Nephron progenitor cell (in vitro differentiated cells): Measurements from ENCODE around the gene SPATA19.

Experiments
- DNase-seq: peaks from one replicate; pipeline ENCODE4 v3.0.0; 2021
- H3K27ac Mint-ChIP-seq: 2 replicates; pipeline ENCODE4 v1.8.0; 2021; ENCODE audit warnings: mild to moderate bottlenecking, moderate library complexity, mixed read lengths
- H3K27me3 Mint-ChIP-seq: 2 replicates; pipeline ENCODE4 v1.8.0; 2021; ENCODE audit warnings: mild to moderate bottlenecking, low read depth, mixed read lengths; ENCODE audit not compliant: poor library complexity
- H3K36me3 Mint-ChIP-seq: 2 replicates; pipeline ENCODE4 v1.8.0; 2021; ENCODE audit warnings: low read depth, mixed read lengths
- H3K4me1 Mint-ChIP-seq: 2 replicates; pipeline ENCODE4 v1.8.0; 2021; ENCODE audit warnings: mixed read lengths
- H3K4me3 Mint-ChIP-seq: 2 replicates; pipeline ENCODE4 v1.8.0; 2021; ENCODE audit warnings: mild to moderate bottlenecking, moderate library complexity, mixed read lengths
- H3K9me3 Mint-ChIP-seq: 2 replicates; pipeline ENCODE4 v1.8.0; 2021; ENCODE audit warnings: mild to moderate bottlenecking, moderate library complexity, mixed read lengths
- TF ChIP-seq, protein P1 (sequence below): fragments of 200-600 bp; sonication (generic); IDR thresholded peaks from 2 replicates; pipeline ENCODE4 v1.5.0; 2021; ENCODE audit warnings: antibody characterized with exemption

SPATA19 gene

DNA sequence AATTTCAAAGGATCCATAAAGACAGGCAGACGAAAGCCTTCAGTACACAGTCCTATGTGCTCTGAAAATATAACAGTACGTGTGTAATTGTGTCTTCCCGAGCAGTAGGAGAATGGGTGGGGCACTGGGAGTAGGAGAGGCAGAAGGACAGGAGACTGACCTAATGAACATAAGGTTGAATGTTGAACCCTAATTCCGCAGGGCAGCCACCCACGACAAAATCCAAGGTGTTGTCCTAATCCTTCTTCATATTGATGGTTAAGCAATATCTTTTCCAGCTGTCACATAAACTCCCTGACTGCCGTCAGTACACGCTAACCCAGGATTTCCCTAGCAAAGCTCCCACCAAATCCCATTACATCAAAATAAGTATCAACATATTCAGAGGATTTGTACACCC is 34.5 kb downstream of the SPATA19 start:
- no peaks in the 10 kb centered on the region for H3K9me3 Mint-ChIP-seq
- H3K4me1 Mint-ChIP-seq: peaks cover 11% of the 10 kb centered on the region

GRCh38 chr11:133809569-133810491 is 35.5 kb downstream of the SPATA19 start:
- peaks cover 11% of the 10 kb centered on the region for H3K4me1 Mint-ChIP-seq
- no peaks in the 10 kb centered on the region for H3K9me3 Mint-ChIP-seq
- peaks cover 12% of the 10 kb centered on the region for H3K27me3 Mint-ChIP-seq
- no peaks in the 10 kb centered on the region for H3K36me3 Mint-ChIP-seq
- no peak overlapping the region for H3K27ac Mint-ChIP-seq
- H3K4me3 Mint-ChIP-seq: no peak overlapping the region
- no peak for DNase-seq
- TF ChIP-seq, protein P1, sequence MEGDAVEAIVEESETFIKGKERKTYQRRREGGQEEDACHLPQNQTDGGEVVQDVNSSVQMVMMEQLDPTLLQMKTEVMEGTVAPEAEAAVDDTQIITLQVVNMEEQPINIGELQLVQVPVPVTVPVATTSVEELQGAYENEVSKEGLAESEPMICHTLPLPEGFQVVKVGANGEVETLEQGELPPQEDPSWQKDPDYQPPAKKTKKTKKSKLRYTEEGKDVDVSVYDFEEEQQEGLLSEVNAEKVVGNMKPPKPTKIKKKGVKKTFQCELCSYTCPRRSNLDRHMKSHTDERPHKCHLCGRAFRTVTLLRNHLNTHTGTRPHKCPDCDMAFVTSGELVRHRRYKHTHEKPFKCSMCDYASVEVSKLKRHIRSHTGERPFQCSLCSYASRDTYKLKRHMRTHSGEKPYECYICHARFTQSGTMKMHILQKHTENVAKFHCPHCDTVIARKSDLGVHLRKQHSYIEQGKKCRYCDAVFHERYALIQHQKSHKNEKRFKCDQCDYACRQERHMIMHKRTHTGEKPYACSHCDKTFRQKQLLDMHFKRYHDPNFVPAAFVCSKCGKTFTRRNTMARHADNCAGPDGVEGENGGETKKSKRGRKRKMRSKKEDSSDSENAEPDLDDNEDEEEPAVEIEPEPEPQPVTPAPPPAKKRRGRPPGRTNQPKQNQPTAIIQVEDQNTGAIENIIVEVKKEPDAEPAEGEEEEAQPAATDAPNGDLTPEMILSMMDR: no peak

More for the DNA sequence above, 34.5 kb downstream of the SPATA19 start:
- DNase-seq: no peak
- TF ChIP-seq, protein P1: no peak
- Mint-ChIP-seq H3K36me3 (no peaks in the 10 kb centered on the region), H3K27ac (no peak overlapping the region), H3K4me3 (no peak overlapping the region), H3K27me3 (peaks cover 16% of the 10 kb centered on the region)

DNA sequence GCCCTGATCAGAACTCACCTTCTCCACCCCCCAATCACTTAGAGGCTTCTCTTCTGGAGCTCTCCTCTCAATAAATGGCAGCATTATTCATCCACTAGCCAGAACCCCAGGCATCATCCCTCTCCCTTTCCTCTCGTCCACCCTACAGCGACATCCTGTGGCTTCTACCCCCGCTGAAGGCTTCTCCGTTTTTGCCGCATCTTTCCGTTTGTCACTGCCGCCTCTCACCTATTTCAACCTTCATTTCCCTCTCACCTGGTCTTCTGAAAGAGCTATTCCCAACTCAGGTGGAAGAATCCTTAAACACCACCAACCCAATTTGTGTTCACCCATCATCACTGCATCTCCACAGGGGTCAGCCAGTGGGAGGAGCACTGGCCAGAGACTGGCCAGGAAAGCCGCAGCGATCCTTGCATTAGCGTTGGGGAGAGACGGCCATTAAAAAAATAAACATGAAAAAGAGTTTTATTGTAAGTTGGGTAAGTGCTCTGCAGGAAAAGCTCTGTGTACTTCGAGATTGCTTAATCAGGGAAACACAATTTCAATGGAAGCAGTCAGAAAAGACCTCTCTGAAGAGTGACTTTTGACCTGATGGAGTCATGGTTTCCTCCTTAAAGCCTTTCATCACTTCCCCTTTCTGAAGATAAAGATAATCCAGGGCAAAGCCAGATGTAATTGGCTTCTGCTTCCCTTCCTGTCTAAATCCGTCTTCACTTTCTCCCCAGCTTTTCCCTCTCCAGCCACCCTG is 36.7 kb downstream of the SPATA19 start:
- Mint-ChIP-seq H3K9me3 (peaks cover 4% of the 10 kb centered on the region), H3K4me1 (peaks cover 11% of the 10 kb centered on the region), H3K27ac (no peak overlapping the region), H3K27me3 (peaks cover 12% of the 10 kb centered on the region), H3K4me3 (no peak overlapping the region), H3K36me3 (no peaks in the 10 kb centered on the region)
- DNase-seq: no peak
- TF ChIP-seq, protein P1: no peak

GRCh38 chr11:133803026-133803425 is 42.3 kb downstream of the SPATA19 start:
- peaks cover 9% of the 10 kb centered on the region for H3K9me3 Mint-ChIP-seq
- no peaks in the 10 kb centered on the region for H3K4me1 Mint-ChIP-seq
- no peak overlapping the region for H3K27ac Mint-ChIP-seq
- no peaks in the 10 kb centered on the region for H3K36me3 Mint-ChIP-seq
- no peak for DNase-seq
- H3K27me3 Mint-ChIP-seq: peaks cover under 1% of the 10 kb centered on the region
- TF ChIP-seq, protein P1: no peak
- no peak overlapping the region for H3K4me3 Mint-ChIP-seq

DNA sequence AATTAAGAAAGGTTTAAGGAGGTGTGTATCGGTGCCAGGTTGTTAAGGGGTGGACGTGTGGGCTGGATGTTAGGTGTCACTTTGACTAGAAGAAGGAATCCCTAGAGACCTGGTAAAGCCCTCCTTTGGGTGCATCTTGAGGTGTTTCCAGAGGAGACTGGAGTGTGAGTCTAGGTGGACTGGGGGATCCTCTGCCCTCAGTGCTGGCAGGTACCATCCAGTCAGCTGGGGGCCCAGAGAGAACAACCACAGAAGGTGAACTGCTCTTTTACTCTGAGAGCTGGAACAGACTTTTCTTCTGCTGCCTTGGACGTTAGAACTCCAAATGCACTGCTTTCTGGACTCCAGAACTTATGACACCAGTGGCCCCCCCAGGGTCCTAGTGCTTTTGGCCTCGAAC is 44.0 kb downstream of the SPATA19 start:
- H3K27me3 Mint-ChIP-seq: peaks cover 7% of the 10 kb centered on the region
- DNase-seq: no peak
- H3K9me3 Mint-ChIP-seq: peaks cover 9% of the 10 kb centered on the region
- TF ChIP-seq, protein P1: no peak
- H3K36me3 Mint-ChIP-seq: no peaks in the 10 kb centered on the region
- no peaks in the 10 kb centered on the region for H3K4me1 Mint-ChIP-seq
- no peak overlapping the region for H3K4me3 Mint-ChIP-seq
- H3K27ac Mint-ChIP-seq: no peak overlapping the region
